ENCODE results near the gene OXCT2.
"Not testable (repeated sequence)": the region's sequence is repeated elsewhere in the genome, so short reads cannot be mapped to it uniquely, and the experiment has no call there.

OXCT2 gene

GRCh38 chr1:39763619-39764374 lies 7.4 kb downstream of the OXCT2 start:
- not testable (repeated sequence) for DNase-seq (ENCODE audit: low read depth in 4 of 4, low spot score in 1 of 4)

- DNase-seq (ENCODE audit: low read depth in 4 of 4, low spot score in 1 of 4): no peak
Measured at GRCh38 chr1:39762550-39763540, 8.3 kb downstream of the OXCT2 start.

GRCh38 chr1:39761557-39762260 lies 9.4 kb downstream of the OXCT2 start:
- no peak for DNase-seq (ENCODE audit: low read depth in 4 of 4, low spot score in 1 of 4)

- DNase-seq (ENCODE audit: low read depth in 4 of 4, low spot score in 1 of 4): no peak
Measured at GRCh38 chr1:39761016-39761415, 10.1 kb downstream of the OXCT2 start.

- no peak for DNase-seq (ENCODE audit: low read depth in 4 of 4, low spot score in 1 of 4)
Measured at GRCh38 chr1:39760074-39761008, 10.8 kb downstream of the OXCT2 start.

- no peak for DNase-seq (ENCODE audit: low read depth in 4 of 4, low spot score in 1 of 4)
Measured at GRCh38 chr1:39759436-39759726, 11.8 kb downstream of the OXCT2 start.

GRCh38 chr1:39758556-39759435 lies 12.4 kb downstream of the OXCT2 start:
- DNase-seq (ENCODE audit: low read depth in 4 of 4, low spot score in 1 of 4): no peak

- DNase-seq (ENCODE audit: low read depth in 4 of 4, low spot score in 1 of 4): no peak
Measured at GRCh38 chr1:39757501-39757900, 13.6 kb downstream of the OXCT2 start.

GRCh38 chr1:39755965-39756659 lies 15.0 kb downstream of the OXCT2 start:
- DNase-seq (ENCODE audit: low read depth in 4 of 4, low spot score in 1 of 4): no peak

- no peak for DNase-seq (ENCODE audit: low read depth in 4 of 4, low spot score in 1 of 4)
Measured at GRCh38 chr1:39754906-39755504, 16.1 kb downstream of the OXCT2 start.

GRCh38 chr1:39754026-39754570 lies 17.1 kb downstream of the OXCT2 start:
- DNase-seq (ENCODE audit: low read depth in 4 of 4, low spot score in 1 of 4): no peak

- no peak for DNase-seq (ENCODE audit: low read depth in 4 of 4, low spot score in 1 of 4)
Measured at GRCh38 chr1:39753132-39754025, 17.8 kb downstream of the OXCT2 start.

- no peak for DNase-seq (ENCODE audit: low read depth in 4 of 4, low spot score in 1 of 4)
Measured at GRCh38 chr1:39752703-39753102, 18.4 kb downstream of the OXCT2 start.

GRCh38 chr1:39751595-39751994 lies 19.6 kb downstream of the OXCT2 start:
- no peak for DNase-seq (ENCODE audit: low read depth in 4 of 4, low spot score in 1 of 4)

- no peak for DNase-seq (ENCODE audit: low read depth in 4 of 4, low spot score in 1 of 4)
Measured at GRCh38 chr1:39745016-39745670, 26.0 kb downstream of the OXCT2 start.

GRCh38 chr1:39738622-39739366 lies 32.4 kb downstream of the OXCT2 start, which contains the start of gene PPIE:
PPIE (plus strand) TSS chr1:39738882; CDS start chr1:39738901, 19 bp downstream.
- peak; percentile 97 to 99 (median 98) for DNase-seq (ENCODE audit: low read depth in 4 of 4, low spot score in 1 of 4)
